ENCODE data around the gene RTN4RL1. TPM values are rescaled to one million over a fixed set of nuclear protein-coding genes. Genes with fewer than 3 reads are reported as not detected.

RTN4RL1 gene
- total and polyA plus RNA-seq, 9 of the 15 experiments (the other 6 are each of a cell fraction or from before 2014, with no cell fraction given): 0.04 to 0.06 (median 0.04) TPM; not detected in 5

- TF ChIP-seq HDAC3 (IDR thresholded peaks at IDR 0.05; ENCODE audit: borderline replicate concordance, partially characterized antibody): no peak
- no peak for TF ChIP-seq HNRNPLL (IDR thresholded peaks at IDR 0.05; ENCODE audit: low read depth, low read length, poor library complexity, severe bottlenecking)
- no peak for TF ChIP-seq PCBP2 (IDR thresholded peaks at IDR 0.05; ENCODE audit: low read depth, low read length, poor library complexity, severe bottlenecking)
- TF ChIP-seq PPARD (CRISPR knock-in tag; IDR thresholded peaks at IDR 0.05): no peak
- 0 out of 4 replicates have a peak, but pooled peaks of 1 of the 2 experiments have one; percentile 30 for TF ChIP-seq MAZ (CRISPR knock-in tag; conservative IDR thresholded peaks at IDR 0.05 in 1 of 2, IDR thresholded peaks at IDR 0.05 in 1 of 2)
- no peak for TF ChIP-seq ZNF12 (CRISPR knock-in tag; IDR thresholded peaks at IDR 0.05)
- TF ChIP-seq PRDM10 (IDR thresholded peaks at IDR 0.05; ENCODE audit: partially characterized antibody): no peak
- TF ChIP-seq ZNF354B (CRISPR knock-in tag; IDR thresholded peaks at IDR 0.05): no peak
- peak; percentile 30 to 63 for TF ChIP-seq NRF1 (conservative IDR thresholded peaks at IDR 0.05 in 1 of 2, IDR thresholded peaks at IDR 0.05 in 1 of 2)
- no peak for TF ChIP-seq SIN3B (IDR thresholded peaks at IDR 0.05; ENCODE audit: low read depth)
- TF ChIP-seq TCF7 (IDR thresholded peaks at IDR 0.05; ENCODE audit: borderline replicate concordance): no peak
- TF ChIP-seq IRF9 (tag; IDR thresholded peaks at IDR 0.05): no peak
- TF ChIP-seq SP2 (IDR thresholded peaks at IDR 0.05; ENCODE audit: extremely low read depth, low read depth, low read length, poor library complexity, severe bottlenecking): no peak
- no peak for TF ChIP-seq WHSC1 (IDR thresholded peaks at IDR 0.05; ENCODE audit: low read length)
- TF ChIP-seq RBM17 (IDR thresholded peaks at IDR 0.05; ENCODE audit: borderline replicate concordance, low read depth, low read length): no peak
- no peak for TF ChIP-seq ETV6 (IDR thresholded peaks at IDR 0.05; ENCODE audit: borderline replicate concordance in 1 of 2, low read depth in 2 of 2, low read length in 1 of 2)
- TF ChIP-seq ETV6 (CRISPR knock-in tag; IDR thresholded peaks at IDR 0.05; ENCODE audit: borderline replicate concordance): no peak
- TF ChIP-seq CREB3 (tag; conservative IDR thresholded peaks at IDR 0.05; ENCODE audit: low read depth): no peak
- TF ChIP-seq ZNF766 (CRISPR knock-in tag; conservative IDR thresholded peaks at IDR 0.05): no peak
- no peak for TF ChIP-seq ZNF217 (CRISPR knock-in tag; IDR thresholded peaks at IDR 0.05)
- no peak for TF ChIP-seq ERF (CRISPR knock-in tag; IDR thresholded peaks at IDR 0.05)
- TF ChIP-seq RUNX1 (IDR thresholded peaks at IDR 0.05; ENCODE audit: low read depth): no peak
Measured at GRCh38 chr17:2053380-2054261, 28.5 kb upstream of the RTN4RL1 start (continued).
